ENCODE data around the gene GRIK1.

DNA sequence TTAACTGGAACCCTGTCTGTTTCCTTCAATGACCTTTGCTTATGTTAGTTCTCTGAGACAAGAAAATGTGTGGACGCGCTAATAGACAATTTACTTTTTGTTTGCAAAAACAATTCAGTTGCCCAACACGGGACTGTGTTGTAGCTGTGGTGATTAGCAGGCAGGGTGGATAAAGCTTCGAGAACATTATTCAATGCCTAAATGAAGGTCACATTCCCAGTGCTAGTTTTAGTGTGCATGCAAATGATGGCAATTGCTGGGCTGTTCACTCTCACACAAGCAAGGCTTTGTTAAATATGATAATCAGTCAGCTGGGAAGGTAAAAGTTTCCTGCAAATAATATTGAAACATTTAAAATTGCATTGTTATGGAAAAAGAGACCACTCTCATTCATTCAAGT lies 452.6 kb downstream of the GRIK1 start:
- TF ChIP-seq, protein P1, sequence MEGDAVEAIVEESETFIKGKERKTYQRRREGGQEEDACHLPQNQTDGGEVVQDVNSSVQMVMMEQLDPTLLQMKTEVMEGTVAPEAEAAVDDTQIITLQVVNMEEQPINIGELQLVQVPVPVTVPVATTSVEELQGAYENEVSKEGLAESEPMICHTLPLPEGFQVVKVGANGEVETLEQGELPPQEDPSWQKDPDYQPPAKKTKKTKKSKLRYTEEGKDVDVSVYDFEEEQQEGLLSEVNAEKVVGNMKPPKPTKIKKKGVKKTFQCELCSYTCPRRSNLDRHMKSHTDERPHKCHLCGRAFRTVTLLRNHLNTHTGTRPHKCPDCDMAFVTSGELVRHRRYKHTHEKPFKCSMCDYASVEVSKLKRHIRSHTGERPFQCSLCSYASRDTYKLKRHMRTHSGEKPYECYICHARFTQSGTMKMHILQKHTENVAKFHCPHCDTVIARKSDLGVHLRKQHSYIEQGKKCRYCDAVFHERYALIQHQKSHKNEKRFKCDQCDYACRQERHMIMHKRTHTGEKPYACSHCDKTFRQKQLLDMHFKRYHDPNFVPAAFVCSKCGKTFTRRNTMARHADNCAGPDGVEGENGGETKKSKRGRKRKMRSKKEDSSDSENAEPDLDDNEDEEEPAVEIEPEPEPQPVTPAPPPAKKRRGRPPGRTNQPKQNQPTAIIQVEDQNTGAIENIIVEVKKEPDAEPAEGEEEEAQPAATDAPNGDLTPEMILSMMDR (IDR thresholded peaks at IDR 0.05): no peak
- TF ChIP-seq EZH2 (IDR thresholded peaks at IDR 0.05; ENCODE audit: borderline replicate concordance, insufficient read depth, low read depth, low read length, poor library complexity, severe bottlenecking): no peak
